WERI-Rb-1 (cell line): ENCODE results near the gene MRPS5.

Experiments used
- DNase-seq: peaks from one replicate; pipeline ENCODE4 v3.0.0-alpha.2; 2020
- H3K27ac ChIP-seq: fragments of 250-450 bp; sonication (Bioruptor Pico); 2 replicates; pipeline ENCODE4 v1.5.1; 2020; ENCODE audit warnings: mild to moderate bottlenecking, moderate library complexity
- H3K27me3 ChIP-seq: fragments of 250-450 bp; sonication (Bioruptor Pico); 2 replicates; pipeline ENCODE4 v1.5.1; 2021; ENCODE audit warnings: mild to moderate bottlenecking, low read depth, moderate library complexity; ENCODE audit not compliant: insufficient read depth, severe bottlenecking
- H3K36me3 ChIP-seq: fragments of 250-450 bp; sonication (Bioruptor Pico); 2 replicates; pipeline ENCODE4 v1.5.1; 2020; ENCODE audit warnings: mild to moderate bottlenecking, moderate library complexity
- H3K4me3 ChIP-seq: 2 replicates; pipeline ENCODE4 v1.5.1; 2011; ENCODE audit warnings: low read depth, mild to moderate bottlenecking, control low read depth, low read length
- H3K9me3 ChIP-seq: fragments of 250-450 bp; sonication (Bioruptor Pico); 2 replicates; pipeline ENCODE4 v1.5.1; 2021; ENCODE audit warnings: mild to moderate bottlenecking, moderate library complexity; ENCODE audit not compliant: severe bottlenecking
- TF ChIP-seq, protein P1 (sequence below): IDR thresholded peaks from 2 replicates; pipeline ENCODE4 v1.5.1; 2011; ENCODE audit warnings: low read depth, mild to moderate bottlenecking, control low read depth, inconsistent platforms, low read length

MRPS5 gene

DNA sequence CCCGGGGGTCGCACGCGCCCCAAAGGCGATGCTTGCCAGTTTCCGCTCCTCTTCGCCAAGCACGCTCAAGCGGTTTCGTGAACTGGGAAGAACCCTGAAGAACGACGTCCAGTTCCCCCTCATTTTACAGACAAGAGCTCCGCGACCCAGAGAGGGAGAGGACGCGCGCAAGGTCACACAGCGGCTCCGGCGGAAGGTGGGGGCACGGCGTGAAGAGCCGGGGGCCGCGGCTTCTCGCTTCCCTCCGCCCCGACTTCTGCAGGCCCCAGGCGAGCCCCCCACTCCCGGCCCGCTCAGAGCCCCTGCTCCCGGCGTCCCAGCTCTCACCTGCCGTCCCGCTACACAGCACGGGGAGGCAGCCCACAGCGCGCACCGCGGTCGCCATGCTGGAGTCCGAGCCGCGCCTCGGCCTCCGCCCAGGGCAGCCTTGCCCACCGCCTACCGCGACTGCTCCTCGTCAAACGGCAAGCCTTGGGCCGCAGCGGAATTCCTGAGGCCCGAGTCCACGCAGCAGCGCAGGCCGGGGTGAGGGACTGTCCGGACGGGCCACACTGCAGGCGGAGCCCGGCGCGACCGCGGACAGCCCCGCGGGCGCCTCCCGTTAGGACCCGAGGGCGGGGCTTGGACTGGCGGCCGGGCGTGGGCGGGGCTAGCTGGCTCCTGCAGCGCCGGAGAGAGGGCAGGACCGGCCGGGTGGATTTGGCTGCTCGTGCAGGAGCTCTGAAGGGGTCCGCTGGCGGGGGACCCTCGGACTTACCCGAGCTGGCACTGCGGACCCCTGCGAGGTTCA, at the start of gene MRPS5:
TSS of gene MRPS5 (minus strand) at position 402 of the 790 bp plus-strand sequence. CDS start at position 385, 17 bp downstream.
- Histone ChIP-seq H3K4me3 (peak within 1 kb of the TSS; percentile 97), H3K27me3 (no peaks in the 10 kb centered on the region), H3K9me3 (no peaks in the 10 kb centered on the region), H3K36me3 (peaks cover 8% of the 10 kb centered on the region), H3K27ac (peak within 1 kb of the TSS; percentile 100)
- DNase-seq = peak; percentile 85
- TF ChIP-seq, protein P1, sequence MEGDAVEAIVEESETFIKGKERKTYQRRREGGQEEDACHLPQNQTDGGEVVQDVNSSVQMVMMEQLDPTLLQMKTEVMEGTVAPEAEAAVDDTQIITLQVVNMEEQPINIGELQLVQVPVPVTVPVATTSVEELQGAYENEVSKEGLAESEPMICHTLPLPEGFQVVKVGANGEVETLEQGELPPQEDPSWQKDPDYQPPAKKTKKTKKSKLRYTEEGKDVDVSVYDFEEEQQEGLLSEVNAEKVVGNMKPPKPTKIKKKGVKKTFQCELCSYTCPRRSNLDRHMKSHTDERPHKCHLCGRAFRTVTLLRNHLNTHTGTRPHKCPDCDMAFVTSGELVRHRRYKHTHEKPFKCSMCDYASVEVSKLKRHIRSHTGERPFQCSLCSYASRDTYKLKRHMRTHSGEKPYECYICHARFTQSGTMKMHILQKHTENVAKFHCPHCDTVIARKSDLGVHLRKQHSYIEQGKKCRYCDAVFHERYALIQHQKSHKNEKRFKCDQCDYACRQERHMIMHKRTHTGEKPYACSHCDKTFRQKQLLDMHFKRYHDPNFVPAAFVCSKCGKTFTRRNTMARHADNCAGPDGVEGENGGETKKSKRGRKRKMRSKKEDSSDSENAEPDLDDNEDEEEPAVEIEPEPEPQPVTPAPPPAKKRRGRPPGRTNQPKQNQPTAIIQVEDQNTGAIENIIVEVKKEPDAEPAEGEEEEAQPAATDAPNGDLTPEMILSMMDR = peak; percentile 39

DNA sequence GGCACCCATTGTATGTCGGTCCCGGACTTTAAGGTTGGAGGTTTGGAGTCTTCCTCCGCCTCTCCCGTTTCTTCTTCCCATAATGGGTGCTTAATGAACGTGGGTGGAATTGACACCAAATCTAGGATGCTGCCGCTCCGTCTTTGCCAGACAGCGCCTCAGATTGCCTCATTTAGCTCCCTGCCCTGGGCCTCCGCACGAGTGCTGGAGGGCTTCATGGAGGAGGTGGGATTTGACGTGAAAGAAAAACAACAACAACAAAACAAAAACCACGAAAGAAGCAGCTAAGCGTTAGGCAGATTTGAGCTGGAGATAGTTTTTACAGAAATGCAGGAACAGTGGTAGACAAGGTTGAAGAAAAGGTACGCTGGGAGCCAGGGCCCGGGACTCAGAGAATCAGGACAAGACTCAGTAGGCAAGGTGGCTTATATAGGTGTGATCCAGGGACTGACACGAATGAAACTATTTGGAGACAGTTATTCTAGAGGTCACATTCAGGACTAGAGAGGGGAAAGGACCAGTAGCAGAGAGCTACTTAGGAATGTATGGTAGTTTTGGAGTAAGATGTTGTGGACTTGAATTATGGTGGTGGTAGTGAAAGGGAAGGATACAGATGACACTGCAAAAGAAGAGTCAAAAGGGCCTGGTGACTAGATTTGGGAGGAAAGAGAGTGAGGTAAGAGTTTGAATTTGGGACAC, 44.6 kb upstream of the MRPS5 start:
- H3K36me3 ChIP-seq = no peaks in the 10 kb centered on the region; the same call in 1 of the 2 replicates
- no peaks in the 10 kb centered on the region for H3K9me3 ChIP-seq
- peak overlapping the region; percentile 70 for H3K4me3 ChIP-seq
- H3K27ac ChIP-seq = peak overlapping the region; percentile 94
- no peak for DNase-seq
- TF ChIP-seq, protein P1 = no peak
- H3K27me3 ChIP-seq = no peaks in the 10 kb centered on the region

DNA sequence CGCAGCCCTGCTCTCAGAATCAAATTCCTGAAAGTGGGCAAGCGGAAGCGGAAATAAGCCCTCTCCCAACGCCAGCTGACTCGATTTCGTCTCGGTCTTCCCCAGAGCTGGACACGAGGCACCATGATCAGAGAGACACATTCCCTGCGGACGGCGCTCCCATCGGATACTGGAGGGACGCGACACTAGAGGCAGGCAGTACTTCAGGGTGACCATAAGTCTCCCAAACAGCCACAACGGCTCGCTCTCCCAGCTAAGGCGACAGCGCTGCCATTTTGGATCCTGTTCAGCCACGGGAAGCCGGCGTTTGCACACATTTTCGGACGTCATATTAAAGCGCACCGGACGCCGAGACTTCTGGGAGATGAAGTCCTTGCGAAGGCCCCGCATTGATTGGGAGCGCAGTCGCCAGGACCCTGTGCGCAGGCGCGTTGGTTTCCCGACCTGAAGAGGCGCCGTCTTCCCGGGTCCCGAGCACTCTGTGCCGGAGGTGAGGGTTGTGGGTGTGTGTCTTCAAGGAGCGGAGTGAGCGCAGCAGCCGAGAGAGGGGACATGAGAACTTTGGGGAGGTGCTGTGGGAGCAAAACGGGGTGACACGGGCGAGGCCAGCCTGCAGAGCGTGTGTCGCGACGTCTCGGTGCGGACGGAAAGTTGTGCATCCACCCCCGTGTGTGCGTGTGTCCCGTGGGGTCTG, 43.9 kb upstream of the MRPS5 start, which contains the start of gene ZNF2:
TSS of gene ZNF2 (plus strand) at position 439 of the 694 bp plus-strand sequence. CDS start 10,418 bp downstream, outside the sequence.
- TF ChIP-seq, protein P1 = no peak
- Histone ChIP-seq H3K27ac (peak within 1 kb of the TSS; percentile 94), H3K36me3 (no peaks in the 10 kb centered on the region; the same call in 1 of the 2 replicates), H3K4me3 (peak within 1 kb of the TSS; percentile 70), H3K9me3 (no peaks in the 10 kb centered on the region), H3K27me3 (no peaks in the 10 kb centered on the region)
- peak; percentile 98 for DNase-seq

DNA sequence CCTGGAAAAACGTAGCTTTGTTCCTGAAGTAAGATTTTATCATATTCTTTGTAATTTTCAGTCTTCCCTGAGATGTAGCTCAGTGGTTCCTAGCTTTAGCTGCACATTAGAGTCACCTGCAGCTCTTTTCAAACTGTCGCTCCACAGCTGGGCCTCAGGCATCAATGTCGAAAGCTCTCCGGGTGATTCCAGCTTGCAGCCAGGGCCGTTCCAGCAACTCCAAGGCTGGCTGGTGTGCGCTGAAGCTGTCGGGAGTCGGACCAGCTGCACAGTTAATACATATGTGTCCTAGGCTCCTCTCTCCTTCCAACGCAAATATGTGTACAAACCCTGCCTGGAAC, 43.4 kb upstream of the MRPS5 start:
- DNase-seq = no peak
- TF ChIP-seq, protein P1 = no peak
- Histone ChIP-seq H3K27me3 (no peaks in the 10 kb centered on the region), H3K9me3 (peaks cover 1% of the 10 kb centered on the region), H3K4me3 (peak overlapping the region; percentile 70), H3K36me3 (no peaks in the 10 kb centered on the region; the same call in 1 of the 2 replicates), H3K27ac (peak overlapping the region; percentile 94)

DNA sequence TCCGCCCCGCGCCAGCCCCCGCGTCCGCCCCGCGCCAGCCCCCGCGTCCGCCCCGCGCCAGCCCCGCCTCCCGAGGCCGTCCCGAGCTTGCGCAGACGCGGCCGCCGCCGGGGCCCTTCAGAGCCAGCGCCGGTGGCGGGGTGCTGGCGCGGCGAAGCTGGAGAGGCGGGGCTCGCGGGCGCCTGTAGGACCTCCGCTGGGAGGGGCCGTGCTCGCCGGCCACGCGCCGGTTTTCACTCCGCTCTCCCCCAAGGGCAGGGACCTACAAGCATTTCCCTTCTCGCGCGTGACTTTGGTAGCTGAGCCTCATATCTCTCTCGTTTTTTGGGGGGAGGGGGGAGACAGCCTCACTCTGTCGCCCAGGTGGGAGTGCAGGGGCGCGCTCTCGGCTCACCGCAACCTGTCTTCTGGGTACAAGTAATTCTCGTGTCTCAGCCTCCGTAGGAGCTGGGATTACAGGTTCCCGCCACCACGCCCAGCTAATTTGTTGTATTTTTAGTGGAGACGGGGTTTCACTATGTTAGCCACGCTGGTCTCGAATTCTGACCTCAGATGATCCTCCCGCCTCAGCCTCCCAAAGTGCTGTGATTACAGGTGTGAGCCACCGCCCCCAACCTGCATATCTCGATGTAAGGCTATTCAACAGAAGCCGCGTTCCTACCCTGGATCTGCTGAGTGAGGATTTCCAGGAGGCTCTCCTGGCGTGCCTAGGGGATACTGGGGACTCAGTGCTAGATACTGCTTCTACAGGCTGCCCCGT, 38.3 kb upstream of the MRPS5 start, which contains the start of gene ZNF514:
TSS of gene ZNF514 (minus strand) at position 159 of the 760 bp plus-strand sequence. CDS start 6,595 bp downstream, outside the sequence.
- peak within 1 kb of the TSS; percentile 78 for H3K27ac ChIP-seq
- DNase-seq = peak; percentile 76
- H3K4me3 ChIP-seq = peak within 1 kb of the TSS; percentile 79
- peaks cover 2% of the 10 kb centered on the region for H3K9me3 ChIP-seq
- no peaks in the 10 kb centered on the region for H3K27me3 ChIP-seq
- peaks cover 23% of the 10 kb centered on the region for H3K36me3 ChIP-seq
- TF ChIP-seq, protein P1 = no peak
